ENCODE data around the gene PTMA. TPM values are rescaled to one million over a fixed set of nuclear protein-coding genes. Genes with fewer than 3 reads are reported as not detected.

PTMA gene
- total RNA-seq, 6 donors from 2014 or later, result 344 to 896 (median 663) TPM

GRCh38 chr2:231708773-231709635, 679 bp downstream of the PTMA start:
- H3K36me3 ChIP-seq, result peaks cover 5 to 18% (median 11%) of the 10 kb centered on the region in 4 donors
- H3K4me3 ChIP-seq, result peak overlapping the region; percentile 53 to 98 (median 78)
- peak overlapping the region; percentile 100 for H3K27ac ChIP-seq
- H3K4me1 ChIP-seq, result peaks cover 32 to 54% (median 34%) of the 10 kb centered on the region in 4 donors
- no peaks in the 10 kb centered on the region for H3K27me3 ChIP-seq
- no peak for ATAC-seq (ENCODE audit: low FRiP score in 2 of 2)
- H3K9me3 ChIP-seq, result no peaks in the 10 kb centered on the region
- 2% methylated on average over 36 of the region's 118 CpGs; no CpG with 5 or more reads in 1 of the 2 donors for WGBS, 2 donors
- TF ChIP-seq CTCF (IDR thresholded peaks at IDR 0.05) (peak in 4 of 6 experiments; percentile 9 to 45 (median 15)), EP300 (IDR thresholded peaks at IDR 0.05) (no peak), POLR2AphosphoS5 (IDR thresholded peaks at IDR 0.05) (peak in 1 of 2 donors; percentile 6), POLR2A (IDR thresholded peaks at IDR 0.05) (peak in 1 of 4 donors; percentile 58)
- DNase-seq, result peak; percentile 35 to 95

GRCh38 chr2:231709636-231709980, 1.3 kb downstream of the PTMA start:
- 0% methylated on average over 3 to 31 of the region's 33 CpGs for WGBS, 2 donors
- no peak for TF ChIP-seq CTCF (IDR thresholded peaks at IDR 0.05)
- TF ChIP-seq POLR2A (IDR thresholded peaks at IDR 0.05), result no peak
- TF ChIP-seq EP300 (IDR thresholded peaks at IDR 0.05), result no peak
- TF ChIP-seq POLR2AphosphoS5 (IDR thresholded peaks at IDR 0.05), result no peak
- H3K4me3 ChIP-seq, result peak overlapping the region; percentile 53 to 98 (median 78)
- H3K27ac ChIP-seq, result peak overlapping the region; percentile 100
- peak in 1 of 2 donors; percentile 42 for DNase-seq
- H3K9me3 ChIP-seq, result no peaks in the 10 kb centered on the region
- ATAC-seq (ENCODE audit: low FRiP score in 2 of 2), result no peak
- H3K4me1 ChIP-seq, result peaks cover 33 to 60% (median 39%) of the 10 kb centered on the region in 4 donors
- no peaks in the 10 kb centered on the region for H3K27me3 ChIP-seq
- H3K36me3 ChIP-seq, result peaks cover 5 to 22% (median 11%) of the 10 kb centered on the region in 4 donors

GRCh38 chr2:231709981-231710798, 1.9 kb downstream of the PTMA start:
- peaks cover 32 to 66% (median 38%) of the 10 kb centered on the region in 4 donors for H3K4me1 ChIP-seq
- DNase-seq, result peak; percentile 84 to 99
- peak overlapping the region; percentile 60 to 98 (median 82) for H3K4me3 ChIP-seq
- WGBS, 2 donors, result 0 to 2% methylated on average over 27 to 32 of the region's 105 CpGs
- ATAC-seq (ENCODE audit: low FRiP score in 2 of 2), result peak; percentile 23 to 60
- TF ChIP-seq CTCF (IDR thresholded peaks at IDR 0.05) (peak; percentile 97 to 100 (median 100)), POLR2A (IDR thresholded peaks at IDR 0.05) (peak in 3 of 4 donors; percentile 70 to 90 (median 85)), EP300 (IDR thresholded peaks at IDR 0.05) (no peak), POLR2AphosphoS5 (IDR thresholded peaks at IDR 0.05) (peak; percentile 59 to 78)
- no peaks in the 10 kb centered on the region for H3K27me3 ChIP-seq
- no peaks in the 10 kb centered on the region for H3K9me3 ChIP-seq
- peak overlapping the region; percentile 100 for H3K27ac ChIP-seq
- H3K36me3 ChIP-seq, result peaks cover 5 to 22% (median 11%) of the 10 kb centered on the region in 4 donors

- H3K27me3 ChIP-seq, result no peaks in the 10 kb centered on the region
- no peaks in the 10 kb centered on the region for H3K9me3 ChIP-seq
- 1 to 3% methylated on average over 27 to 33 of the region's 43 CpGs for WGBS, 2 donors
- peaks cover 24 to 63% (median 30%) of the 10 kb centered on the region in 4 donors for H3K4me1 ChIP-seq
- ATAC-seq (ENCODE audit: low FRiP score in 2 of 2) (no peak), DNase-seq (peak in 1 of 2 donors; percentile 39)
- TF ChIP-seq POLR2A (IDR thresholded peaks at IDR 0.05), result peak in 1 of 4 donors; percentile 46
- no peak for TF ChIP-seq CTCF (IDR thresholded peaks at IDR 0.05)
- peaks cover 5 to 22% (median 11%) of the 10 kb centered on the region in 4 donors for H3K36me3 ChIP-seq
- H3K4me3 ChIP-seq, result peak overlapping the region; percentile 60 to 98 (median 82)
- peak overlapping the region; percentile 100 for H3K27ac ChIP-seq
Measured at GRCh38 chr2:231710799-231711676, 2.7 kb downstream of the PTMA start.

Data from upper lobe of left lung (tissue), 6 donors.